Measurements from ENCODE around the gene TCFL5.

The TCFL5 gene

GRCh38 chr20:62820962-62821725 is 40.5 kb downstream of the TCFL5 start:
- DNase-seq: no peak

GRCh38 chr20:62820208-62820961 is 41.2 kb downstream of the TCFL5 start:
- DNase-seq: no peak

DNA sequence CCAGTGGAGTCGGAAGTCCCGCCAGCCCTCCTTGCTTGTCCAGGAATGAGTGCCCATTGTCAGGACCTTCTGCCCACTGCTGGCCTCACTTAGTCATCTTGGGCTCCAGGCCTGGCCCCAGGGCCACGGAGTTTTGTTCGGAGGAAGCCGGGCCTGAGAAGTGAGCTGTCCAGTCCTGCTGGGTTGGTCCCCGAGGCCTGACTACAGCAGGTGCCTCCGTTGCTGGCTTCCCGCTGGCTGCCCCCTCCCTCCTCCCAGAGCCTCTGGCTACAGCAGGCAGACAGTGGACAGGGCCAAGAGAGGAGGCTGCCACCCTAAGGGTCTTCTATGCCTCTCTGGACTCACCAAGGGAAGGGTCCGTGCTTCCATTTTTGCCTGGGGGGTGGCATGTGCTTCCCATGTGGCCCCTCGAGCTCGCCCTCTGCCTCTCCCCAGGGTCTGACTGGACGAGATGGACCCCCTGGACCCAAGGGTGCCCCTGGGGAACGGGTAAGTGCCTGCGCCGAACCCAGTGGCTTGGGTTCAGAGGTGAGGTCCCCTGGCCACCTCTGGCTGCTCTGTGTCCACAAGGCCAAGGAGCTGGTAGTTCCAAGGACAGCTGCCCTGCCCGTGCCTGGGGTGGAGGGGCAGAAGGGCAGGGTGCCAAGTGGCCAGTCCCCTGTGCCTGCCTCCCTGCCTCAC is 42.0 kb downstream of the TCFL5 start:
- DNase-seq: no peak

GRCh38 chr20:62818592-62819493 is 42.8 kb downstream of the TCFL5 start:
- no peak for DNase-seq

DNA sequence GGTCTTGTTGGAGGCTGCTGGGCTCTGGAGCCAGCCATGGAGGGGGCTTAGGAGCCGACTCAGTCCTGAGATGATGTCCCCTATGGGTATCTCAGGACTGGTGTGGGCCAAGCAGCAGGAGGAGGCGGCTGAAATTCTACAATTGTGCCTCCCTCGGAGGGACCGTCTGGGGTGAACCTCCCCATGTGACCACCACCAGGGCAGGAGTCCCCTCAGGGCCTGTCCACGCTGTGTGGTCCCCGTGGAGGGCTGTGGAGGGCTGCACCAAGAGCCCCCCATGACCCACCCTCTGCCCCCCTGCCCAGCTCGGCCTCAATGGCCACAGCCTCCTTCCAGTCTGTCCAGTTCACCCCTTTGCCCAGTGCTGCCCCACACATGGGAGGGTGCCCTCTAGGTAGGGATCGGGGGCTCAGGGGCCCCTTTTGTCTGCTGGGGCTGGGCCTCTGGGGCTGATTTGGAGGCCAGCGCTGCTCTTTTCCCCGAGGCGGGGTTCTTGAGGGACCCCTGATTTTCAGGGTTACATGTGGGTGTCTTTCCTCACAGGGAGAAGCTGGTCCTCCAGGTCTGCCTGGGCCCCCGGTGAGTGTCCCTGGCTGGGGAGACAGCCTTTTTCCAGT is 43.5 kb downstream of the TCFL5 start:
- DNase-seq: no peak

DNA sequence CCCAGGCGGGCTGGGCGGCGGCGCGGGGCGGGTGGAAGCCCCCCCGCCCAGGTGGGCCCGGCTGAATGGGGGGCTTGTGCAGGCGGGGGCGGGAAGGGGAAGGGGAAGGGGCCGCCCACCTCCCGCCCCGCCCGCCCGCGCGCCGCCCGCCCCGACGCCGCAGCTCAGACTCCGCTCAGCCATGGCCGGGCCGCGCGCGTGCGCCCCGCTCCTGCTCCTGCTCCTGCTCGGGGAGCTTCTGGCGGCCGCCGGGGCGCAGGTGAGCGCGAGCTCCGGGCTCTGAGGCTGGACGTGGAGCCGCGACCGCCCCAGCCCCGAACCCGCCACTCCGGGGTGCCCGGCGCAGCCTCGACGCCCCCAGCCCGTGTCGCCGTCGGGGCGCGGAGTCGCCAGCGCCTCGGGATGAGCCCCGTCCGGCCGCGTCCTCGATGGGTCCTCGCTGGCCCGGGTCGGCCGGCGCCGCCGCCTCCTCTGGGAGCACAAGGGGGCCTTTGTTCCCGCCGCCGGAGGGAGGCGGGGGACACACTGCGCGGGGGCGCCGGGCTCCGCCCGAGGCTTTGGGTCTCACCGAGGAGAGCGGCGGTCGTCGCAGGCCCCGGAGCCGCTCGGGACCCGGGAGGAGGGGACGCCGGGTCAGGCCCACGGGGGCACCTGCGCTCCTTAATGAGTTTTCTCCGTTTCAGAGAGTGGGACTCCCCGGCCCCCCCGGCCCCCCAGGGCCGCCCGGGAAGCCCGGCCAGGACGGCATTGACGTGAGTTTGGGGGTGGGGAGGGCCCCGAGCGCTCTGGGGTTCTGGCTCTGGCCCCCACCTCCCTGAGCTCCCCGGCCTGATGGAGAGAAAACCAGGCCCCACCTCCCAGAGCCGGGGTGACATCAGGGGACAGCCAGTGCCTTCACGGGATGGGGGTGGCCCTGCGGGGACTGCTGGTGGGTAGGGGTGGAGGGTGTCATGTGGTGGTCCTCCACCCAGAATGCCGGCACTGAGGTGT is 44.4 kb downstream of the TCFL5 start, which contains the start of gene COL9A3:
COL9A3 (plus strand) TSS at position 167 of the 990 bp plus-strand sequence; CDS start at position 182, 15 bp downstream.
- no peak for DNase-seq

GRCh38 chr20:62816031-62816883 is 45.4 kb downstream of the TCFL5 start:
- no peak for DNase-seq

DNA sequence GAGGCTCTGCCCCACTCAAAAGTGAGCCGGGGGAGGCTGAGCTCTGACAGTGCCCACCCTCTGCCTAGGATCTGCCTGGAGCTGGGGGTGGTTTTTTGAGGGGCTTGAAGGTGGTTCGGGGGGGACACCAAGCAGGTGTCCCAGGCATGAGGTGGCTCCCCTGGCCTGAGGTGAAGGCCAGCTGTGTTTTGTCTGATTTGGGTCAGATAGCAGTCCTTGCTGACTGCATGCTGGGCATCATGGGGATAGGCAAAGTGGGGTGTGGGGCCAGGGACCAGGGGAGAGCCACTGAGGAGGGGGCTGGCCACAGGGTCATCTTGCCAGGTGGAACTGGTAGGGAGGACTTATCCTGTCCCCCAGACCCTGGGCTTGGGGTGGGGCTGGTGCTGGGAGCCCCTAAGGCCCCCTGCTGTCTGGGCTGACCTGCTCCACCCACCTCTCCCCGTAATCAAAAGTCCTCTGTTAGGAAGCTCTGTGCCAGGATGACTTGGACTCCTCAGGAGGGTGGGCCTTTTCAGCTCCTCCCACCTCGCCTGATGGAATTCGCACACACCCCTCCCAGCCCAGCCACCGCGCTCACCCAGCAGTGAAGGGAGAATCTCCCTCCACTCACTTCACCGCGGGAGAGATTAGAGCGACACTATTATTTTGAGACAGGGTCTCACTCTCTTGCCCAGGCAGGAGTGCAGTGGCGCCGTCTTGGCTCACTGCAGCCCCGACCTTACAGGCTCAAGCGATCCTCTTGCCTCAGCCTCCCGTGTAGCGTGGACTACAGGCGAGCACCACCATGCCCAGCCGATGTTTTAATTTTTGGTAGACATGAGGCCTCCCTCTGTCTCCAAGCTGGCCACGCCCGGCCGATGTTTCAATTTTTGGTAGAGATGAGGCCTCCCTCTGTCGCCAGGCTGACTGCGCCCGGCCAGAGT is 46.3 kb downstream of the TCFL5 start:
- no peak for DNase-seq

- no peak for DNase-seq
These were observed 46.9 kb downstream of the TCFL5 start for GRCh38 chr20:62814709-62815065.

- no peak for DNase-seq
These were observed 47.4 kb downstream of the TCFL5 start for GRCh38 chr20:62814060-62814708.

DNA sequence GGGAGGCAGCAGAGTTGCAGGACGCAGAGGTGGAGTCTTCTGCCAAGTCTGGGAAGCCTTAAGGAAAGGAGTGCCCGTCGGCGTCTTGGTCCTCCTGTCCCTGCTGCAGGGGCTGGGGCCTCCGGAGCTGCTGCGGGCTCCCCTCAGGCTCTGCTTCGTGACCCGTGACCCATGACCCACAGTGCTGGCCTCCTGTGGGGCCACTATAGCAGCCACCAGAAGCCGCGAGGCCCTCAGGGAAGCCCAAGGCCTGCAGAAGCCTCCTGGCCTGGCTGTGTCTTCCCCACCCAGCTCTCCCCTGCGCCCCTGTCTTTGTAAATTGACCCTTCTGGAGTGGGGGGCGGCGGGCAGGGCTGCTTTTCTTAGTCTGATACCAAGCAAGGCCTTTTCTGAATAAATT is 48.0 kb downstream of the TCFL5 start:
- no peak for DNase-seq

DNA sequence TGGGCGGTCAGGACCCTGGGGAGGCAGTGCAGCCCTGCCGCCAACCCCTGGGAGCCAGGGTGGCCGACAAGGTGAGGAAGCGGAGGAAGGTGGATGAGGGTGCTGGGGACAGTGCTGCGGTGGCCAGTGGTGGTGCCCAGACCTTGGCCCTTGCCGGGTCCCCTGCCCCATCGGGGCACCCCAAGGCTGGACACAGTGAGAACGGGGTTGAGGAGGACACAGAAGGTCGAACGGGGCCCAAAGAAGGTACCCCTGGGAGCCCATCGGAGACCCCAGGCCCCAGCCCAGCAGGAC is 48.8 kb downstream of the TCFL5 start:
- no peak for DNase-seq

GRCh38 chr20:62812181-62812906 is 49.3 kb downstream of the TCFL5 start:
- no peak for DNase-seq

DNA sequence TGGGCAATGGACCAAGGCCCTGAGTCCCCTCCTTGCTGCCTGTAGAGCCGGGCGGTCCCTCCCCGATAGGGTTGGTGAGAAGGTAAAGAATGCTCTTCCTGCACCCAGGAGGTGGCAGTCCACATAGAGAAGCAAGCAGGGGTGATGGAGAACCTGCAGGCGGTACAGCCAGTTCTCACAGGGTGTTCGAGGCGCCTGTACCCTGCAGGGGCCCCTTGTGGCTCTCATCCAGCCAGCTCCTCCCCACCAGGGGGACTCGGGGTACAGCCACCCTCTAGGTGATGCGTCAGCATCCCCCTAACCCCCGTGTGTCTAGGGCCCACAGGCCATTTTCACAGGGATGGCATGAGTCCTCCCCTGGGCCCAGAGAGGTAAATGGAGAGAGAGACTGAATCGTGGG is 49.9 kb downstream of the TCFL5 start:
- DNase-seq: no peak

- no peak for DNase-seq
These were observed 50.3 kb downstream of the TCFL5 start for GRCh38 chr20:62811320-62811719.

- no peak for DNase-seq
These were observed 51.8 kb downstream of the TCFL5 start for GRCh38 chr20:62809530-62810428.

Measured in CD4-positive, alpha-beta T cell treated with Interleukin-12 subunit alpha and Interleukin-12 subunit beta, for 1 hour (primary cell).